RCC 7860 (cell line): ENCODE measurements around the gene RCAN2.

ENCODE experiments used
- DNase-seq: peaks from one replicate; pipeline ENCODE4 v3.0.0-alpha.2; 2015; ENCODE audit warnings: low spot score
- FAIRE-seq: peaks from 2 replicates; lab custom pipeline; 2012; peaks lifted over from hg19 to GRCh38; lab: Jason Lieb, UNC

RCAN2 gene

DNA sequence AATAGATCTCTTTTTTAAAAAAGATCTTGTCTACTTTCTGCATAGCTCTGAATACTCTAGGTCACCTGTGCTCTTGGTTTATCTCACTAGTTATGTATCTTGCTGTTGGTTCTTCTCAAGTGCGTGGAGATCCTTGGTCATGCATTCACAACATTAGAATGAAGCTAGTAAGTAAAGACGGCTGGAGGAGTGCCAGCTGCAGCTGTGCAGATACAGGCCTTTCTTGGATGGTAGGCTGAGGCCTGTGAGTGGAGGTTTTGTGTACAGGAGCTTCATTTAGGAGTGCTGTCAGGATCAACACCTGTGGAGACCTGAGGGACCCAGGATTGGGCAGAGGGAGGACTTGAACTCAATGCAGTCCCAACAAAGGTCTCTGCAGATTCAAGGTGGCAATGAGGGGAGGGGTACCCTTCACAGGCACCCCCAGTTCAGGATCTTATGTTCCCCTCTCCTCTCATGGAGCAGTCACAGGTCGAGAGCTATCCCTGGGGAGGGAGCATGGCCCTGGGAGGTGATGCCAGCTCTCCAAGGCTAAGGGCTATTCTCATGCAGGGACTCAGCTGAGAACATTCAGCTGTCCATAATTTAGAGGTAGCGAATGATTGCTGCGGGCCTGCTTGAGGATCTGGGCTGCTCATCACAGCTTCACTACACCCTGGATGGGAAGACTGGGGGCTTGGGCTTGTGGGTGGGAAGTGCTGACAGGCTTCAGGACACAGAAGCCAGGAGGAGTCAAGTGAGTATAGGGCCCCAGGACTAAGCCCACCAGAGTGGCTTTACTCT, 221.6 kb downstream of the RCAN2 start:
- FAIRE-seq (no peak), DNase-seq (no peak)

DNA sequence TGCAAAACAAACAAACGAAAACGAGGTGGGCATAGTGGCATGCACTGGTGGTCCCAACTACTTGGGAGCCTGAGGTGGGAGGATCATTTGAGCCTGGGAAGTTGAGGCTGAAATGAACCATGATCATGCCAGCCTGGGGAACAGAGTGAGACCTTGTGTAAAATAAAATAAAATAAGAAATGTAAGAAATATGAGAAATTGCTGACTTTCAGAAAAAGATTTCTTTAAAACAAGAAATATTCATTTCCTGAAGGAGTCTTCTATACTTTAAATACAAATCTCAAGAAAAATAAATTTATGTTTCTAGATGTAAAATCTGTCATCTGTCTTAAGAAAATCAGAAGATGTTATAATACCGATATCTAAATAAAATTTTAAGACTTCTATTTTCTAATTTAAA, 223.7 kb downstream of the RCAN2 start:
- DNase-seq (no peak), FAIRE-seq (no peak)

DNA sequence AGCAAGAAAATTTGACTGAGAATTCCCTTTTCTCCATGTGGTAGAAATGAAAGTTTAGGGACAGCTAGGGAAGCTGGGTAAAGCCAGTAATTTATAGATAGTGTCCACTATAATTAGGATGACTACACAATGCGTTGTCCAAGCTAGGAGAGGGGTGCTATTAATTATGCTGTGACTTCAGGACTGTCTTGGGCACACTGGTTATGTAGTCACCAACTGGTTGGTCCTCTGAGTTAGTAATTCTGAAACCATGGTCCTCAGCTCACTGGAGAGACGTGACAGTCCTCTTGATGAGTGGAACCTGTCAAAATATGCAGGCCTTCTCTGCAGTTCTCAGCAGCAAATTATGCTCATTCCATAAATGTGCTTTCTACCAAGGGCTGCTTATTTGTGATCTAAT, 225.9 kb downstream of the RCAN2 start:
- FAIRE-seq (no peak), DNase-seq (no peak)

DNA sequence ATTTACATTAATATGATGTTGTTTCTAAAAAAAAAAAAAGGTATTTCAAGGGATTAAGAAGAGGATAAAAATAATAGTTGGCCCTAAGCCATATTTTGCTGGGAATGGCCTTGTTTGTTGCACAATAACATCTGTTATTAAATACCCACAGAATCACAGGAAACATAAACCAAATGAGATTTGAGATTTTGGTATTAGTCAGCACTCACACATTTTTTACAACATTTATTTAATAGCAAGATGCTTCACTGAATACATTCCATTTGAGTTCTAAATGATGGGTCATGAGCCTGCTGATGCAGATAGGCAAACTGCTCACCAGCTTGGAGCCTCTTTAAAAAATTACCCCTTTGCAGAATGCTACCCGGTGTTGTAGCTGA, 227.6 kb downstream of the RCAN2 start:
- no peak for DNase-seq
- no peak for FAIRE-seq

DNA sequence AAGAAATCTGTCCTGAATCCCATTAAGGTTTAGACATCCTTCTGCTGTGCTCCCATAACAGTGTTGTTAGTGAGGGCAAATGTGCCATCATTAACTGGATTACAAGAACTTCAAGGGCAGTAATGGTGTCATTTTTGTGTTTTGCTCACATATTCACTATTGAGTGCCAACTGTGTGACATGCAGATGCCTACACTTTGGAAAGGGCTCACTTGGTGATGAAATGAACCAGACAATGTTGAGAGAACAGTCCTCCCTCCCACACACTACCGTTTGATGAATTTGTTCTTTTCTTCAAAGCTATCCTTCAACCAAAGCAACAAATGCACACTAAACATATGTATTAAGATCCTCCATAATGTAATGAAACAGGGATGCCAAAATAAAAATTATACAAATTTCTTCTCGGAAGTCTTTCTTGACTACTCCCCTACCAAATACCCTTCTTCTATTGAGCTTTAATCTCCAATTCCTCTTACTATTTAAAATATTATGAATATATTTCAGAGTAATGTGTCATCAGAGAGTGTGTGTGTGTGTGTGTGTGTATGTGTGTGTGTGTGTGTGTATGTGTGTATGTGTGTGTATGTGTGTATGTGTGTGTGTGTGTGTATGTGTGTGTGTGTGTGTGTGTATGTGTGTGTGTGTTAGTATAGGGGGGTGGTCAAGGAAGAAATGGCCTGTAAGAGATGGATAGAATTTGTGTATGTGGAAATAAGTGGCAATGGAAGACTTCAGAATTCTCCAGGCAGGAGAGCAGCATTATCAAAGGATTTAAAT, 228.1 kb downstream of the RCAN2 start:
- FAIRE-seq: no peak
- DNase-seq: no peak

DNA sequence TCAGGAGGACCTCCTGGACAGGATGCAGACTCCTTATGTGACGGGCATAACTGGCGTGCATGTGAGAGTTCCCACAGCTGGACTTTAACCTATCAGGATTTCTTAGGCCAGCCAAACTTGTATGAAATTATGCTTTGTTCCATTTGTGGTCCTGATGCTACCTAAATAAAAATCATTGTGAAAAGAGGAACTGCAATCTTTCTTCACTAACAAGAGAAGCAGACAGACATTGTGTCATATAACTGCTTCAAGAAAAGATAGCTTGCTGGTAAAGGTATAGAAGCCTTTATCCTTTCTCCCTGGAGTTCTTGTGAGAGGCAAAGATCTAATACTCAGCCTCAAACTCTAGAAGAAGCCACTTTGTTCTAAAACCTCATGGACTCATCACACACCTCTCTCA, 233.0 kb downstream of the RCAN2 start:
- DNase-seq: no peak
- no peak for FAIRE-seq

DNA sequence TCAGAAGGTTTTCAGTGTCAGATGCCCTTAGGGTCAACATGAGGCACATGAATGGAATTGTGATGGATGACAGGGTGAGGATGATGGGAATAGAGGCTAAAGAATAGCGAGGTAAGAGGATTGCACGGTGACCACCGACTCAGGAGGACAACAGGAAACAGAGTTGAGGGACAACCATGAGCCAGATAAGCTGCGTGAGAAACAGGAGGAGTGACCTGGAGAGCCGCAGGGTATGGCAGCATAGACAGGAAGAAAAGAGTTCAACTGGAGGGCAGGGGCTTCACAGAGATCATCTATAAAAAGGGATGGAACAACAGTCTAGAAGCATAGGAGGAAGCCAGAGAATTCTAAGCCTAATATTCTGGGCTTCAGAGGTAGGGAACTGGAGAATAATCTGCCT, 235.7 kb downstream of the RCAN2 start:
- DNase-seq (no peak), FAIRE-seq (no peak)

DNA sequence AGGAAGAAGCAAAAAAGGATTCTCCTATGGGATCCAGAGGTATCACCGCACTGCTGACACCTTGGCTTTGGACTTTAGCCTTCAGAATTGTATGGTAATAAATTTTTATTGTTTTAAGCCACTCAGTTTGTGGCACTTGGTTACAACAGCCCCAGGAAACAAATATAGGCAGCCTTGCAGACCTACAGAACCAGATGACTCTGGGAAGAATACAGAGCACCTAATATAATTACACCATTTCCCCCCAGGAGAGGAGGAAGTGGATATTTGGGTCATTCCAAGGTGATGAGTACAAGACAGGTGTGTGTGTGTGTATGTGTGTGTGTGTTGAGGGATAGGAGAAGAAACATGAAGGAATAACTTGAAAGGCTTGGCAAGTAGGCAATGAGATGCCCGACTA, 236.3 kb downstream of the RCAN2 start:
- FAIRE-seq: no peak

DNA sequence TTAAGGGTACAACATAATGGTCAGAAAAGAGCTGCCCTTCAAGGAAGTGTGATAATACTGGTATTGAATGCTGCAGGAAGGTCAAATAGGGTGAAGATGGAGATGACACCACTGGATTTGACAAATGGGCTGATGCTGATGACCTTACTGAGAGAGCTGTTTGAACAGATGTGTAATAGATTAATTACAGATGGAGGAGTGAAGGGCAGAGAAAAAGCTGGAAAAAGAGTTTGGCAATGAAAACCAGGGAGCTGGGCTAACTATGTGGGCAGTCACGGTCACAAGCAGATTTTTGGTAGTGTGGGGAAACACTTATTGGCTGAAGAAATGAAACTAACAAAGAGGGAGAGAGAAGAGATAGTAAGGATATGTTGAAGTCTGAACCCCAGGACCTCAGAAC, 236.9 kb downstream of the RCAN2 start:
- FAIRE-seq (no peak), DNase-seq (no peak)

More for the DNA sequence above, 236.3 kb downstream of the RCAN2 start:
- no peak for DNase-seq

DNA sequence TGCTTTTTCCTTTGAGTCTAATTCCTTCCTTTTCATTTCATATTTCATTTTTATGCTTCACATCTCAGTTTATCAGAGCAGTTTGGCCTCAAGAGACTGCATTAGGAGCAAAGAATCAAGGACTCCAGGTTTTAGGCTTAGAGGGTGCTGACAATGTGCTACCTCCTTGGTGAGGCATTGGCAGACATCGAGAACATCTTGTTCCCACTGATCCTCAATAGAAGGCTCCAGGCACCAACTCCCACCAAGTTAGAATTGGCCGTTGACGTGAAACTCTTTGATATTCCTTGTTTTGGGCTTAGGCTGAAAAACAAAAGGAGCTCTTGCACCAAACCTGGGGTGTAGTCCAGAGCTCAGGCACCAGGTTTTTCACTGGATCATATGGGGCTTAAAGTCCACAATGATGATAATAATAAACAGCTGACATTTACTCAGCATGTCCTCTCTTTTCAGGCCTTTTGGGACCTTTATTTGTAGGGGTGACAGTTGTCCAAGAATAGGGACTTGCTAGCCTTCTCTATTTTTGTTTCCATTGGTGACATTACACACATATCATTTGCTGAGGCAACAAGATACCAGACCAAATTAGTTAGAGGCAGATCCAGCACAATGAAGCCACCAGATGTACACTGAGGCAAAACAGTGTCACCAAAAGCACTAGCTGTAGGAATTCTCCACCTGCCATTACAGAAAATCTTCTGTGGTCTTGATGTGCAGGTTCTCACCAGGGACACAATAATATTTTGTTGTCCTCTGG, 239.5 kb downstream of the RCAN2 start:
- FAIRE-seq: no peak
- no peak for DNase-seq

DNA sequence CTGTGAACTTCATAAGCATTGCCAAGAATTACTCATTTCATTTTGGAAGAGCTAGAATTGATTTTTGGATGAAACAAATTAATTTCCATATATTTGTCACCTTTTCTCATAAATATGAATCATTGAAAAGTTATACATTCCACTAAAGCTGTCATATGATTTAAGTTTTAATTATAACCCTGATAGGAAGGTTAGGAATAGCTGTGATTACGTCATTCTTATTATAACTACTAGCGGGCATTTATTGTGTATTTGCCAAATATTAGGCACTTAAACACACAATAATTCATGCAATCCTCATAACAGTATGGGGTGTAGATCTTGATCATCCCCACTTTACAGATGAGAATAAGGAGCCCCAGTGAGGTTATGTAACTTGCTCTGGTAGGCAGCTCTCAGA, 243.1 kb downstream of the RCAN2 start:
- FAIRE-seq (no peak), DNase-seq (no peak)

DNA sequence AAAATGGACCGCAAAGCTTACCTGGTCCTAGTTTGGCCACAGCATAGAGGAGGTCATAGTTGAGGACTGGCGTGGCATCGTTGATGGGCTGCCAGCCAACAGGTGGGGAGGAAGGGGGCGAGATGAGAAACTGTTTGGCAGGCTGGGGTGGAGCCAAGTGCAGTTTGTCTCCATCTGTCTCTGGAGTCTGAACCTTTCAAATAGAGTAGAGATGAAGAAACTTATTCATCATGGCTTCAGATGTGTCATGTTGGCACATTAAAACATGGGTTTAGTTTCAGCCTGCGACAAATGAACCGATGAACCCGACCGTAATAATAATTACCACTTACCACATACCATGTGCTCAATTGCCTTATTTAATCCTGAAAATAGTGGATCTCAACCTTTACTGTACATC, 244.5 kb downstream of the RCAN2 start:
- DNase-seq: no peak
- FAIRE-seq: no peak

DNA sequence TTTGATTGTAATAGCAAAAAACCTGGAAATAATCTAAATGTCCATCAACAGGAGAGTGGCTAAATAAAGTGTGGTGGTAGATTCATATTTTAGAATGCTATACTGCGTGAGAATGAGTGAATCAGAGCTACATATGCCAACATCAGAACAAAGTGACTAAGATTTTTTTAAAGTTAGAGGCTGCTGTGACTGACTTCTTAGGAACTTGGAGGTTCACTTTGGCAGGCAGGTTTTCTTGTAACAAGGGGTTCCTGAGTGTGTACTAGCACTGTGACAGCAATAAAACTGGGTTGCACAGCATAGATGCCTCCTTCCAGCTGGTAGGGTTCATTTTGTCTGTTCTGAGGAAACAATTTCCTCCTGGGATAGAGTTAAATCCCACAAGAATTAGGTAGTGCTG, 245.2 kb downstream of the RCAN2 start:
- FAIRE-seq: no peak
- DNase-seq: no peak

DNA sequence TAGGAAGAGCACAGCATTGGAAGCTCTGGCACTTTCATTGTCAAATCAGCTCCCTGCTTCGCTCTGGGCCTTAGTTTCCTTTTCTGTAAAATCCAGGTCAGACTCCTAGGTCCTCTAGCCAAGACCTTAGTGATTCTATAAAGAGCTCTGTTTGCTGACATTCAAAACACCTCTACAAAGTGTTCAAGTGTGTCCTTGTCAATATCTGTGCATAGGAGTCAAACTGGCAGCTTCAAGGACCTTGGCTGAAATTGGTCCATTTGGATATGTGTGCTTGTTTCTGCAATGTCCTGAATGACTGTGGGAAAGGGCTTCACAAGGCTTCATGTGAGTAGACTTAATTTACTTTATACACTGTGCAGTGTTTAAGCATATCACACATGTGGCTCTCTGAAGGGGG, 246.6 kb downstream of the RCAN2 start:
- FAIRE-seq: no peak

DNA sequence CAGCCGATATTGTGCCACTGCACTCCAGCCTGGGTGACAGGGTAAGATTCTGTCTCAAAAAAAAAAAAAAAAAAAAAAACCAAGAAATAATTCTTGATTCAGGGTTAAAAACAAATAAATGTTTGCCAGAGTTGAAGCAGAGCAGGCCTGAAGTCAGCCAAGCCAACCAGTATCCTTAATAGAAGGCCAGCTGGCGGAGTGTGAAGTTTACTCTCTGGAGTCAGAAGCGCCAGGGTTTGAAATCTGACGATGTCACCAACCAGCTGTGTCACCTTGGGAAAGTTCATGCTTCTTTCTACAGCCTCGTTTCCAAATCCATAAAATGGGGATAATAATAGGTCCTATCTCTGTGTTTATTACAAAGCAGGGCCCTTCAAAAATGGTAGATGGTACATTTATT, 247.5 kb downstream of the RCAN2 start:
- DNase-seq (no peak), FAIRE-seq (no peak)

More for the DNA sequence above, 246.6 kb downstream of the RCAN2 start:
- no peak for DNase-seq

DNA sequence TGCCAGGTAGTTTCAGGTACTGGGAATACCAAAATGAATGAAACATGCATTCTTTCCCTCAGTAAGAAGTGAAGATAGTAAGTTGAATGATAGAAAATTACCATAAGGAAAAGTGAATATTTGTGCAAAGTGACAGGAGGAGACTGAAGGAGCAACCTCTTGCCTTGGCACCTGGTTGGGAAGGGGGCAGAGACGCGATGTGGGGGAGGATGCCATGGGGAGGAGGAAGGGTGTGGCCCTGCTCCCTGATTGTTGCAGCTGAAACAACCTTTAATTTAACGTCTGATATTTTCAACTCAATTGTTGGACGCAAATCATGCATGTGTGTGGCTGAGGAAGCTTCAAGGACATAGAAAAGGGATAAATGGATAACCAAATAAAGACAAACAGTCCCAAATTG, 248.3 kb downstream of the RCAN2 start:
- DNase-seq: no peak
- FAIRE-seq: no peak

DNA sequence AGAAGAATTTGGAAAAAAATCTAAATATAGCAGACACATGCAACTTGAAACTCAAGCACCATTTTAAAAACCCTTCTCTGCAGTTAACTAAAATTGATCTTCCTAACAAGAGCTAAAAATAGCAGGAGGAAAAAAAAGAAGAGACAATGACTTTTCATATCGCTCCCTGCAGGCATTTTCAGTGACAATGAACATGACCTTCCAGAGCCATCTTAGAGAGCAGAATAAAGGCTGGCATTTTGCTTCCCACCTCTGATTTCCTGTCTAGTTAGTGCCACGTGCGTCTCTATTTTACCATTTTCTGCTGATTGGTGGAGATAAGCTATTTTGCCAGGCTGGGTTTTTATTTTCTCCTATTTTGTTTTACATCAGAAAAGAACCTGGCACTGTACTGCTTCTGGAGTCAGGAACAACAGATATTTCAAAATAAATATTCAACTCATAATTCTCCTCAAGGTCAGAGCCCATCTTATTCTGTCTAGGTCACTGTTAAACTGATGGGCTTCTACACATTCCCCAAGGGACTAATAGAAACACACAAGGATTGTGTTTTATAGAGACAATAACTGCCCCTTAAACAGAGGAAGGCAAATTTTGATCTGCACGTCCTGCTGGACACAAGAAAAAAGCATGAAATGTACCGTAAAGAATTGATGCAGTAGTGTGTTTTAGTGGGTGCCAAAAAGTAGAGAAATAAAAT, 250.2 kb downstream of the RCAN2 start:
- no peak for DNase-seq
- no peak for FAIRE-seq

DNA sequence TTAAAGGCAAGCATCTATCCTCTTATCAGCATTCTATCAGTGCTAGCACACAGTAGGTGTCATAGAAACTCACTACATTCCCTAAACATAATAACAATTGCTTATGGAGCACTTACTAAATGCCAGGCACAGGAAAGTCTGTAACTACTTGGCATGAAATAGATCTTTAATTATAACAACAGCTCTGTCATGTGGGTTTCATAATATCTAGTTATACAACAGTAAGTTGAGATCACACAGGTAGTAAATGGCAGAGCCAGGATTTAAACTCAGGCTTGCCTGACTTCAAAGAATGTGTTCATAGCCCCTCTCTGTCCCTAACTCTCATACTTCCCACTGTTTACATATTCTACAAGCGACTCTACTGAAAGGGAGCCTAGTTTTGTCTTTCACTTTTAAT, 254.5 kb downstream of the RCAN2 start:
- no peak for DNase-seq
- FAIRE-seq: no peak

DNA sequence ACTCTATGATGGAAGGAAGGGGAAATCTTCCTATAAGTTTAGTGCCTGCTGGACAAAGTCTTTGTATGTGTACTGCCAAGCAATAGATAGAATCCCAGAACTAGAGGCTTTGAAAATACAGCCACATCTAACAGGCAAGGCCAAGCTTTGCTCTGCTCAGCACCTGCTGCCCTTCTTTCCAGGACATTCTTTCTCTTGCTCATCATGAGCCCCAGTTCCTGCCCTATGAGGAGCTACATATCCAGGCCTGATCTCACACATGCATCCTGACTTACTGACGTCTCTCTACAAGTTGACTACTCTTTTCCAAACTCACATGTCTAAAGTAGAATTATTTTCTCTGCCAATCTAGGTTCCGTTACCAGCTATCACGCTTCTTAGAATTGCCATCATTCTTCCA, 256.0 kb downstream of the RCAN2 start:
- FAIRE-seq: no peak

DNA sequence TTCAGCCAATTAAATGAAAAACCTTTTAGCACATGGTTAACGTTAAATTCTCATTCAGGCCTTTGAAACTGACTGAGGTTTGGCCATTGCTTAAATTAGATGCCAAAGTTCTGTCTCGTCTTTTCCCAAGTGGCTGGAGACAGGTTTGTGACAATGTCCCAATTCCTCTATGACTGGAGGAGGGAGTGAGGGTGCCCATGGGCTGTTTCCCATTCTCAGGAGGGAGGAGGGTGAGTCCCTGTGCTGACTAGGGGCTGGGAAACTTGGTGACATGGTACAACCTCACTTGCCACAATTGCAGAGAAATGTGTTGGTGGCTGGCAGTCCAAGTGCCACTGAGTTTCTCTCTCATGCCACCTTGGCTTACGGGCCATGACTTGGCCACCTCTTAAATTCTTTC, 256.5 kb downstream of the RCAN2 start:
- no peak for DNase-seq
- FAIRE-seq: no peak

More for the DNA sequence above, 256.0 kb downstream of the RCAN2 start:
- no peak for DNase-seq

DNA sequence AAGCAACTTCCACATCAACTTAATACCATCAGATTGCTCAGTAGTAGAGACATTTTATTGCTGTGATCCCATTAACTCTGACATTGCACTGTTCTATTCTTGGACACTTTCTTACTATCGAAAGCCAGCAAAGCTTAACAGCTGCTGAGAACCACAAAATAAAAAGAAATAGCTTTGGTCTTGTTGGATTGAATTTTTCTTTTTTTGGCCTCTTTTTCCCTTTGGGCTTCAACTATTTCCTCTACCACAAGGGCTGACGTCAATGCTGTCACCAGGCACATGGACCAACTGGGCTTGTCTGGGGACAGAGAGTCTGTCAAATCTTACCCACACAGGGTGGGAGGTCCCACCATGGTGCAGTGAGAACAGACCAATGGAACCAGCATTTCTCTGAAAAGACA, 257.1 kb downstream of the RCAN2 start:
- FAIRE-seq (no peak), DNase-seq (no peak)
